ENCODE results near the gene TTC28. TPM values are rescaled to one million over a fixed set of nuclear protein-coding genes. Genes with fewer than 3 reads are reported as not detected.

The TTC28 gene
- total RNA-seq, 1 donor from 2014 or later, result 65.4 TPM

GRCh38 chr22:28395520-28395919, 284.1 kb downstream of the TTC28 start:
- peaks cover 2% of the 10 kb centered on the region for H3K9me3 Mint-ChIP-seq
- peaks cover 45% of the 10 kb centered on the region for H3K4me1 Mint-ChIP-seq
- H3K36me3 Mint-ChIP-seq (ENCODE audit: low read depth), result peaks cover 15% of the 10 kb centered on the region
- DNase-seq (ENCODE audit: low read depth, low spot score), result no peak
- H3K27ac Mint-ChIP-seq (ENCODE audit: unreplicated experiment), result no peak overlapping the region
- H3K4me3 Mint-ChIP-seq, result no peak overlapping the region
- no peaks in the 10 kb centered on the region for H3K27me3 Mint-ChIP-seq (ENCODE audit: low read depth)
- no peak for TF ChIP-seq CTCF (conservative IDR thresholded peaks at IDR 0.05)

- H3K4me1 Mint-ChIP-seq, result peaks cover 45% of the 10 kb centered on the region
- H3K36me3 Mint-ChIP-seq (ENCODE audit: low read depth), result peaks cover 15% of the 10 kb centered on the region
- H3K4me3 Mint-ChIP-seq, result no peak overlapping the region
- no peak for TF ChIP-seq CTCF (conservative IDR thresholded peaks at IDR 0.05)
- peak overlapping the region; percentile 6 for H3K27ac Mint-ChIP-seq (ENCODE audit: unreplicated experiment)
- DNase-seq (ENCODE audit: low read depth, low spot score), result no peak
- no peaks in the 10 kb centered on the region for H3K27me3 Mint-ChIP-seq (ENCODE audit: low read depth)
- peaks cover 2% of the 10 kb centered on the region for H3K9me3 Mint-ChIP-seq
These were observed 285.0 kb downstream of the TTC28 start for GRCh38 chr22:28394513-28395110.

GRCh38 chr22:28381429-28382167, 298.0 kb downstream of the TTC28 start:
- H3K27me3 Mint-ChIP-seq (ENCODE audit: low read depth), result no peaks in the 10 kb centered on the region
- H3K4me3 Mint-ChIP-seq, result no peak overlapping the region
- H3K9me3 Mint-ChIP-seq, result peaks cover 6% of the 10 kb centered on the region
- peaks cover 6% of the 10 kb centered on the region for H3K36me3 Mint-ChIP-seq (ENCODE audit: low read depth)
- TF ChIP-seq CTCF (conservative IDR thresholded peaks at IDR 0.05), result no peak
- H3K4me1 Mint-ChIP-seq, result no peaks in the 10 kb centered on the region
- no peak overlapping the region for H3K27ac Mint-ChIP-seq (ENCODE audit: unreplicated experiment)
- DNase-seq (ENCODE audit: low read depth, low spot score), result no peak

- Mint-ChIP-seq H3K27ac (ENCODE audit: unreplicated experiment) (no peak overlapping the region), H3K27me3 (ENCODE audit: low read depth) (no peaks in the 10 kb centered on the region), H3K36me3 (ENCODE audit: low read depth) (peaks cover 3% of the 10 kb centered on the region), H3K4me1 (no peaks in the 10 kb centered on the region), H3K9me3 (peaks cover 4% of the 10 kb centered on the region), H3K4me3 (no peak overlapping the region)
- no peak for DNase-seq (ENCODE audit: low read depth, low spot score)
- TF ChIP-seq CTCF (conservative IDR thresholded peaks at IDR 0.05), result no peak
These were observed 299.7 kb downstream of the TTC28 start for GRCh38 chr22:28379951-28380350.

GRCh38 chr22:28379075-28379779, 300.4 kb downstream of the TTC28 start:
- no peak for DNase-seq (ENCODE audit: low read depth, low spot score)
- no peak for TF ChIP-seq CTCF (conservative IDR thresholded peaks at IDR 0.05)
- Mint-ChIP-seq H3K4me3 (no peak overlapping the region), H3K4me1 (peaks cover 2% of the 10 kb centered on the region), H3K27ac (ENCODE audit: unreplicated experiment) (no peak overlapping the region), H3K36me3 (ENCODE audit: low read depth) (no peaks in the 10 kb centered on the region), H3K27me3 (ENCODE audit: low read depth) (no peaks in the 10 kb centered on the region), H3K9me3 (no peaks in the 10 kb centered on the region)
